ENCODE results near the gene CHTF18.
"Not testable (repeated sequence)": the region's sequence is repeated elsewhere in the genome, so short reads cannot be mapped to it uniquely, and the experiment has no call there.

Gene CHTF18

DNA sequence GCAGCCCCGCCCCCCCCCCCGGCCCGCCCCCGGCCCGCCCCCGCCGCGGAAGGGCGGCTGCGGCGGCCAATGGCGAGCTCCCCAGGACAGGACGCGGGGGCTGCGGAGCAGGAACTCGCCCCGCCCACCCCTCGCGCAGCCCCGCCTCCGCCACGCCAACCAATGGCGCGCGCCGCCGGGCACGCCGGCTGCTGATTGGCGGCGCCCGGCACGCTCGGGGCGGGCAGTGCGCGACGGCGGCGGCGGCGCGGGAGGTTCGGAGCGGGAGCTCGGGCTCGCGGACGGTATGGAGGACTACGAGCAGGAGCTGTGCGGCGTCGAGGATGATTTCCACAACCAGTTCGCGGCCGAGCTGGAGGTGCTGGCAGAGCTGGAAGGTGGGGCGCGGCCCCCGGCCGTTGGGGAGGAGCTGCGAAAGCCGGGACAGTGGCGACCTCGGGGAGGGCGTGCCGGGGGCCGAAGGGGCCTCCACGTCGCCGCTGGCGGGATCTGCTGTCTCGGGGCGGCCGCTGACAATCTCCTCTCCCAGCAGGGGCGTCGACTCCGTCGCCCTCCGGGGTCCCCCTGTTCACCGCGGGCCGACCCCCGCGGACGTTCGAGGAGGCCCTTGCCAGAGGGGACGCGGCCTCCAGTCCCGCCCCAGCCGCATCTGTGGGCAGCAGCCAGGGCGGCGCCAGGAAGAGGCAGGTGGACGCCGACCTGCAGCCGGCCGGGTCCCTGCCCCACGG, at the start of gene CHTF18:
Gene CHTF18, plus strand, starts transcription at position 222 of the 728 bp plus-strand sequence. Its CDS starts 65 bp downstream, at position 287.
- DNase-seq (ENCODE audit: low read depth in 2 of 2): peak; percentile 81 to 89

DNA sequence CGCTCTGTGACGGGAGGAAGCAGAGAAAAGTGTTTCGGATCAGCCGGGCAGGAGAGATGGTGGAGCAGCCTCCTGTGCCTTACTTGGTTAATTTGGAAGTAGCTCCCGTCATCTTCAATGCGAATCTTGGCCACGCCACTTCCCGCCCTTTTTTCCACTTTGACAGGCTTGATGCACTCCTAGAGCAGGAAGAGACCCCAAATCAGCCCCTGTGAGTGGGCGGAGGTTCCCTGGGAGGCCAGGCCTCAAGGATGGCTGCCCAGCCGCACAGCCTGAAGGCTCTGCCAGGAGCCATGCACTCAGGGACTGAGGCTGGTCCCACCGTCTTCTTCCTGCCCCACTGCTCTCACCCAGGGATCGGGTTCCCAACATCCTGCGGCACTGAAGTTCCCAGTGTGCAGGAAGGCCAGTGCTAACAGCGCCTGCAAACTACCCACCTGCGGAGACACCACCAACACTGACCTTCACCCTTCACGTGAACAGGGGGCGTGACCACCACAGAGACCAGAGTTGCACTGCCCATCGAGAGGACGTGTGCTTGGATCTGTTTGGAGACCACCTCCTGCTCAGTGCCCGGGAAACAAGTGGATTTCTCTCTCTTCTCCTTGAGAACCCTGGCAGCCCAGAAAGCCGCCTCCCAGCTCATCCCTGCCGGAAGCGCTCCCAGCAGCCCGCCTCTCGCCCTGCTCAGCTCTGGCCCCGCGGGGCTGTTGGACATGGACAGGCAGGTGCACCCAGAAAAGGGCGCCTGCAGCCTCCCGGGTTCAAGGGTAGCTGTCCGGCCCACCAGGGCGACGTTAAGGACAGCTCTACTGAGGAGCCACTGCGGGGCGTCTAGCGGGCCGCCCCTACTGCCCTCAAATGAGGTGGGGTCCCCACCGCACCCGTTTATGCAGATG, 48.6 kb upstream of the CHTF18 start:
- DNase-seq (ENCODE audit: low read depth in 2 of 2): no peak

DNA sequence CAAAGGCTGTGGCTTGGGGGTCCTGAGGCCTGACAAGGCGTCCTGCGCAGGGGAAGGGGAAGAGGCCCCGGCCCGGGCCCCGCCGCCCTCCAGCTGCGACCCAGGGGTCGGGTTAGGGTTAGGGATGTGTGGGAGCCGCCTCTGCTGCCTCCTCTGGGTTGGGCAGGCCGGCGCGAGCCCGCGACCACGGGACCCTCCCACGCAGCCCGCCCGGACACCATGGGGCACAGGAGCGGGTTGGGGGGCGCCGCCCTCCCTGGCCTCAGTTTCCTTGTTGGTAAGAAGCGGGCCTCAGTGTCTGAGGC, 48.0 kb upstream of the CHTF18 start:
- no peak for DNase-seq (ENCODE audit: low read depth in 2 of 2)

DNA sequence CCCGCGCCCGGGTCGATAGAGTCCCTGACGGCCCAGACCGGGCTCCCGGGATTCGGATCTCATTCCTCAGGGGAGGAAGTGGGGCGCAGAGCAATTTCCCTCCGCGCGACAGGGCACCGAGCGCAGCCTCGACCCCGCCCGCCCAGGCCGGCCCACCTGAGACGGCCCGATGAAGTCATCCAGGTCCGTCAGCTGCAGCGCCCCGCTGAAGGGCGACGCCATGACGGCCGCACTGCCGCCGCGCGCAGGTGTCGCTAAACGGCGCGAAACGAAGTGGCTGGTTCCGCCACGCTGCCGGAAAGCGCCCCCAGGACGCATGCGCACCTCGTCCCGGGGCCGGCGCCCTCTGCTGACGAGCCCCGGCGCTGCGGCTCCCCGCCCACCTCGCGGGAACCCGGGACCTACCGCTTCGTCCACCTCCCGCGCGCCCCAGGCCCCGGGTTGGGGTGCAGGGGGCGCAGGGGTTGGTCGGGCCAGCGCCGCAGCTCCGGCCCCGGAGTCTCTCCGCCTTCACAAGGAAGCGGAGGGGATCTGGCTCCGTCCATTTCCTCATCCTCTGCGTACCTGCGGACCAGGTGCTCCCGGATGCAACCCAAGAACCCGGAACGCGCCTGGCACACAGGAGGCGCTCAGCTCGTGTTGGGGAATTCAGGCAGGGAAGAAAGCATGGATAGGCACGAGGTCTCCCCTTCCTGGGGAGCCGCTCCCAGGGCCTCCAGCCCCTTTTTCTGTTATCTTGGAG, 47.5 kb upstream of the CHTF18 start, which contains the start of gene CIAO3:
Gene CIAO3, minus strand, starts transcription at position 234 of the 742 bp plus-strand sequence. Its CDS starts 12 bp downstream, at position 222.
- DNase-seq (ENCODE audit: low read depth in 2 of 2): peak; percentile 82 to 88

DNA sequence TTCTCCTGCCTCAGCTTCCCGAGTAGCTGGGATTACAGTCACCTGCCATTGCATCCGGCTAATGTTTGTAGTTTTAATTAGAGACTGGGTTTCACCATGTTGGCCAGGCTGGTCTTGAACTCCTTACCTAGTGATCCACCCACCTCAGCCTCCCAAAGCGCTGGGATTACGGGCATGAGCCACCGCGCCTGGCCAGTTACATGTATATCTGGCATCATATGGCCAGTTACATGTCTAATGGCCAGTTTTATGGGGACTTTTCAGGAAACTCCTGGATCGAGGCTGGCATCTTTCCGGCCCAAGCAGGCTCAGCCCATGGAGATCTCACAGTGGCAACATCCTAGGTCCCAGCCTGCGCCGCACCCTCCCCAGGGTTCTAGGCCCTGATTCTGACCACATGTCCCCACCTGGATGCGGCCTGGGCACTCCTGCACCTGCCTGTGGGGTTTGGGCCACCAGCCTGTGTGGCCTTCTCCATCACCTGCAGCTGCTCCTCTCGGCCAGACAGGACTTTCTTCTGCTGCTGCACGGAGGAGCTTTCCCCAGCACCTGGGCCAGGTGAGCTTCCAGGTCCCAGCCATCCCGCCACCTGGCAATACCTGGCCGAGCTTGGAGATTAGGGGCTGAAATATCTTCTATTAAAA, 46.3 kb upstream of the CHTF18 start:
- DNase-seq (ENCODE audit: low read depth in 2 of 2): no peak

DNA sequence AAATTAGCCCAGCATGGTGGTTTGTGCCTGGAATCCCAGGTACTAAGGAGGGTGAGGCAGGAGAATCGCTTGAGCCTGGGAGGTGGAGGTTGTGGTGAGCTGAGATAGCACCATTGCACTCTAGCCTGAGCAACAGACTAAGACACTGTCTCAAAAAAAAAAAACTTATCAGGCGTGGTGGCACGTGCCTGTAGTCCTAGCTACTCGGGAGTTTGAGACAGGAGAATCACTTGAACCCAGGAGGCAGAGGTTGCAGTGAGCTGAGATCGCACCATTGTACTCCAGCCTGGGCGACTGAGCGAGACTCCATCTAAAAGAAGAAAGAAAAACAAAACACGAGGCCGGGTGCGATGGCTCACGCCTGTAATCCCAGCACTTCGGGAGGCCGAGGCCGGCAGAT, 45.5 kb upstream of the CHTF18 start:
- DNase-seq (ENCODE audit: low read depth in 2 of 2): not testable (repeated sequence)

DNA sequence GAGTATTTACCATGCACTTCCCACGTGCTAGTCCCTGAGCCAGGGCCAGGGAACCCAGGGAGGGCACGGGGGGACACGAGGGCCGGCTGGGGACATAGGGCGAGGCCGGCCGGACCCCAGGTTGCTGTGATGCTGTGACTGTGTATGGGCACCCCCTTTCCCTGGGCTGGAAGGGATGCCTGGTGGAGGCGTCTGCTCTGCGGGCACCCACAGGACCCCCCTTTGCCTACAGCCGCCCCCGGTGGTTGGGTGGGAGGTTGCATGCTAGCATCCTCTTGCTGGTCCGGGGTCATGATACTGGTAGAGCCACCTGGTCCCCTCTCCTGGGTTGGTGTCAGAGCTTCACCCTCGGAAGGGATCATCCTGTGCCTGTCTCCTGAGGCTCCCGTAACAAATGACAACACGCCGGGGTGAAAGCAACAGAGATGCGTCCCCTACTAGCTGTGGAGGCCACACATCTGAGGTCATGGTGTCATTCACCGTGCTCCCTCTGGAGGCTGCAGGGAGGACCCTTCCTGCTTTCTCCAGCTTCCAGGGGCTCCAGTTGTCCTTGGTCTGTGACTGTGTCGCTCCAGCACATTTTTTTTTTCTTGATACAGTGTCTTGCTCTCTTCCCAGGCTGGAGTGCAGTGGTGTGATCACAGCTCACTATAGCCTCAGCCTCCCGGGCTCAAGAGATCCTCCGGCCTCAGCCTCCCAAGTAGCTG, 44.5 kb upstream of the CHTF18 start:
- no peak for DNase-seq (ENCODE audit: low read depth in 2 of 2)

DNA sequence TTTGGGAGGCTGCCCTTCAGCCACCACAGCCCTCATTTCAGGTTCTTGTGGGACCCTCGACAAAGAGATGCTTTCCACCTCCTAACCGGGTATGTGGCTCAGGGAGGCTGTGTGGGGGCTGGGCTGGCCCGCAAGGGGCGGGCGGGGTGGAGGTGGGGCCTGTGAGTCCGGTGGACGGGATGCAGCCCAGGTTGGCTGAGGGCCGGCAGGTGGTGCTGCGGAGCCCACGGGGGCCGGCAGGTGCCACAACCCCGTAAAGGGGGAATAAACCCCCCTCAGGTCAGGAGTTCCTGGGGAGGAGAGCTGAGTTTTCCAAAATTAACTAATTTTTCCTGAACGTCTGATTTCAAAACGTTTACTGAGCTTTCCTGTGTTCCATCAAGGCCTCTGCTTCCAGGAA, 42.7 kb upstream of the CHTF18 start:
- DNase-seq (ENCODE audit: low read depth in 2 of 2): no peak

DNA sequence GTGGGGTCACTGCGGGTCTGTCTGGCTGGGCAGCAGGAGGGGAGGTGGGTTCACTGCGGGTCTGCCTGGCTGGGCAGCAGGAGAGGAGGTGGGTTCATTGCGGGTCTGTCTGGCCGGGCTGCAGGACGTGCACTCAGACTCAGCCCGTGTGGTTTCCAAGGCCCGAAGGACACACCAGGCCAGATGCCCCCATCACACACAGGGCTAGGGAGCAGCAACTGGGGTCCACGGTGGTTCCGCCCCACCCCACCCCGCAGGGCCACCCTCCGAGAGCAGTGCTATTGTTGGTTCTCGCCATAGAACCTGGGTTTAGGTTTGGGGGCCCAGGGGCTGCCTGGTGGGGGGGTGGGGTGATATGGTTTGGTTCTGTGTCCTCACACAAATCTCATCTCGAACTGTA, 41.8 kb upstream of the CHTF18 start:
- no peak for DNase-seq (ENCODE audit: low read depth in 2 of 2)

DNA sequence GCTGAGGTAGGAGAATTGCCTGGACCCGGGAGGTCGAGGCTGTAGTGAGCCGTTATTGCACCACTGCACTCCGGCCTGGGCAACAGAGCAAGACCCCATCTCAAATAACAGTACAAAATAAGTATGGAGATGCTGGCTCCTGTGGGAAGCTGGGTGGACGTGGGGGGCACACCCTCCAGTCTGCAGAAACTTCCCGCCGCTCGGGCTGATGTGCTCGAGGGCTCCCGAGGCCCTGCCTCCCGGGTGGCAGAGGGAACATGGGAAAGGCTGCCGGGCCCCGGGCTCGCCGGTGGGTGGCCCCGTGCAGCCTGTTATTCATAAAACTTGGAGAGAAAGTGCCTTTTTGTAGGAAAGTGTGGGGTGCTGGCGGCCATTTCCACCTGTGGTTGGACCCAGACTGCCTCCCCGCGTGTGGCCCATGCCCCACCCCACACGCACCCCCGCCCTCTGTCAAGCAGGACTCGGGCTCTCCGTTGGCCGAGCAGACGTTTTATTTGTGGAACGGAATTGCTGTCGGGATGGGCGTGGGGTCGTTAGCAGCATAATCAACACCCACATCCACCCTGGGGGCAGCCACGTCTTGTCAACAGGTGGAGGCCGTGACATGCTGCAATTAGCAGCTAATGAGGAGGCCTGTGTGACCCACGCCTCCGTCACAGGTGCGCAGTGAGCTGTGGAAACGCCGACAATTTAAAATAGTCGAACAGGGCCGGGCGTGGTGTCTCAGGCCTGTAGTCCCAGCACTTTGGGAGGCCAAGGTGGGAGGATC, 40.3 kb upstream of the CHTF18 start:
- DNase-seq (ENCODE audit: low read depth in 2 of 2): no peak

DNA sequence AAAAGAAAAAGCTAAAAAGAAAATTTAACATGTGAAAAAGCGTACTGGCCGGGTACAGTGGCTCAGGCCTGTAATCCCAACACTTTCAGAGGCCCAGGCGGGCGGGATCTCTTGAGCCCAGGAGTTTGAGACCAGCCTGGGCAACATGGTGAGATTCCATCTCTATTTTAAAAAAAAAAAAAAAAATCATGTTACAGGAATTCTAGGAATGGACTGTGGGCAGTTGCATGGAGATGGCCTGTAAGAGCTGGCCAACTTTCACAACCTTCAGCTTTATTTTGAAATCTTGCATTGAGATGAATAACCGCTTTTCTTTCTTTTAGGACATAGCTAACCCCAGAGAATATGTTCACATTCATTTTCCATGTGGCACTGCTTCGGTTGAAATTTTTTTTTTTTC, 39.4 kb upstream of the CHTF18 start:
- DNase-seq (ENCODE audit: low read depth in 2 of 2): no peak

DNA sequence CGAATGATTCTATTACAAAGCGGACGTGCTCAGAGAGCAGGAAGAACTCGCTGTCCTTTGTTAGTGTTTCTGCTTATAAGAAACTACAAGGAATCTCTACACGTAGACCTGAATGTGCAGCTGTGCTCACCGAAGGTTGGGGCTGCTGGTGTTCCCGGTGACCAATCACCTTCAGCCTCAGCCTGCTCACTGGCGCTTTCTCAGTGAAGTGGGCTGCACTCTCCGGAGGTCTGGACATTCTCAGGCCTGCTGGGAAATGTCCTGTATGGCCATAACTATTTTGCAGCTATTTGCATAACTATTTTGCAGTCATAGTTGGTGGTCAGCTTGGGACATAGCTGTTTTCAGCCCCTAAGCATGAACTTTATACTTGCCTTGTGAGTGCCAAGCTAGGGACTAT, 37.9 kb upstream of the CHTF18 start:
- no peak for DNase-seq (ENCODE audit: low read depth in 2 of 2)

DNA sequence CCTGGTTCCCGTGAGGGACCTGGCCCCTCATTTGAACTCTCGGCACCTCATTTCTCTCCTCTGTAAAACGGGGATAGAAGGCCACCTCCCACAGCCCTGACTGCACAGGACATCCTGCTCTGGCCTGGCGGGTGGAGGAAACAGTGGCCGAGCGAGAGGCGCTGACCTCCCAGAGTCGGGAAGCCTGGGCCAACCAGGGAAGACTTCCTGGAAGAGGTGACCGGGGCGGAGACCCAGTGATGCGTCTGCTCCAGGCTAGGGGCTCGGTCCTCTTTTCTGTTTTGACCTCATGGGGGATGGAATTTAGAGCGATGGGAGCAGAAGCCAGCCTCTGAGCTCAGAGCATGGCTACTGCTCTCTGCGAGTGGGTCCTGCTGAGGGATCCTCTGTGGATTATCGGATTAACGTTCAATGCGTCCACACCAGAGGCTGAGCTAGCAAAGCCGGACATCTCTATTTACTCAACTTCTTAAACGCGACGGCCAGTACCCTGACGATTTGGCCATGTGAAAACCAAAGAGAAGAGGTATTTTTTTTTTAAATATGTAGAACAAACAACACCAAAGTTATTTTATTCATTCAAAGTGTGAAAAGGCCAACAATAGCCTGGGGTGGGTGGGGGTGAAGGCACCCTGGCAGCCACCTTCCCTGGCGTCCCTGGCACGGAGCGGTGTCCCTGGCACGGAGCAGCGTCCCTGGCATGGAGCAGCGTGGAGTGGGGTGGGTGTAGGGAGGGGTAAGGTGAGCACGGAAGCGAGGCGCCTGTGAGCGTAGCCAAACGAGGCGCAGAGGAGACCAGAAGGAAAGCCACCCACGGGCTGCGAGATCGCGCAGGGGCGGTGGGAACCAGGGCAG, 37.0 kb upstream of the CHTF18 start:
- no peak for DNase-seq (ENCODE audit: low read depth in 2 of 2)

DNA sequence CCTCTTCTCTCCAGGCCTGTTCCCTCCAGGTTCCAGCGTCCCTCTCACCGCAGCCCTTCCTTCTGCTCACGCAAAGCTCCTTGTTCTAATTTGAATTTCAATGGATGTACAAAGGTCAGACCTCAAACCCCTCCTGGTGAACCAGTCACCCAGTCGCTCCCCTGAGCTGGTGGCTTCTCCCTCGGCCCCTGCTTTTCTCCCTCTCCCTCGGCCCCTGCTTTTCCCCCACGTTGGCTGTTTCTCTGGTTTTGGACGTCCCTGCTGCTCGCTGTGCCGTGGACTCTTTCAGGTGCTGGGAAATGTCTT, 36.5 kb upstream of the CHTF18 start:
- DNase-seq (ENCODE audit: low read depth in 2 of 2): no peak

DNA sequence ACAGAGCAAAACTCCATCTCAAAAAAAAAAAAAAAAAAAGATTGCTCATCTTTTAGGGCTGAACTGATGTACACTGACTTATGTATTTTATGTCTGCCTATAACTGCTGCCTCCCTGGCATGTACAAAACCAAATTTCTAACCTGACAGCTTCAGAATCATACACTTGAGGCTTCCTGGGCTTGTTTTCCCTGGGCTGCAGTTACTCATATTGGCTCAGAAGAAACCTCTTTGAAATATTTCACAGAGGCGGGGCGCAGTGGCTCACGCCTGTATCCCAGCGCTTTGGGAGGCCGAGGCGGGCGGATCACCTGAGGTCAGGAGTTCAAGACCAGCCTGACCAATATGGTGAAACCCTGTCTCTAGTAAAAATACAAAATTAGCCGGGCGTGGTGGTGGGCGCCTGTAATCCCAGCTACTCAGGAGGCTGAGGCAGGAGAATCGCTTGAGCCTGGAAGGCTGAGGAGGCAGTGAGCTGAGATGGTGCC, 34.3 kb upstream of the CHTF18 start:
- not testable (repeated sequence) for DNase-seq (ENCODE audit: low read depth in 2 of 2)

DNA sequence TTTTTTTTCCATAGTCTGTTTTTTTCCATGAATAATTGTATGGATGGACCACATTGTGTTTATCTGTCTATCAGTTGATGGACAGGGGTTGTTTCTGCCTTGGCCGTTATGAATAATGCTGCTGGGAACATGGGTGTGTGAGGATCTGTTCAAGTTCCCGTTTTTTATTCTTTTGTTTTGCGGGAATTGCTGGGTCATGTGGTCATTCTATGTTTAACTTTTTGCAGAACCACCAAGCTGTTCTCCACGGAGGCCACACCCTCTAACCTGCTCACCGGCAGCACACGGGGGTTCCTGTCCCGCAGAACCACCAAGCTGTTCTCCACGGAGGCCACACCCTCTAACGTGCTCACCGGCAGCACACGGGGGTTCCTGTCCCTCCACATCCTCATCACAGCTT, 33.8 kb upstream of the CHTF18 start:
- DNase-seq (ENCODE audit: low read depth in 2 of 2): no peak

DNA sequence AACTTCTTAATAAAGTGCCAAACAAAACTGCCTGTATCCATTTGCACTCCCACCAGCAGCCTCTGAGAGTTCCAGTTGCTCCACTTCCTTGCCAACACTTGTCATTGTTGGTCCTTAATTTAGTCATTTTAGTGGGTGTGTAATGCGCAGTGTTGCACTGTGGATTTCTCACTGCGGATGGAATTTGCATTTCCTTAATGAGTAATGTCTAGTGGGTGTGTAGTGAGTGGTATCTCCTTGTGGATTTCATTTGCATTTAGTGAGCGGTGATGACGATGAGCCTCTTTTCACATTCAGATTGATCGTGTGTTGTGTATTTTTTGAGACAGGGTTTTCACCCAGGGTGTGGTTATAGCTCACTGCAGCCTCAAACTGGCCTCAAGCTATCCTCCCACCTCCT, 32.0 kb upstream of the CHTF18 start:
- DNase-seq (ENCODE audit: low read depth in 2 of 2): no peak

DNA sequence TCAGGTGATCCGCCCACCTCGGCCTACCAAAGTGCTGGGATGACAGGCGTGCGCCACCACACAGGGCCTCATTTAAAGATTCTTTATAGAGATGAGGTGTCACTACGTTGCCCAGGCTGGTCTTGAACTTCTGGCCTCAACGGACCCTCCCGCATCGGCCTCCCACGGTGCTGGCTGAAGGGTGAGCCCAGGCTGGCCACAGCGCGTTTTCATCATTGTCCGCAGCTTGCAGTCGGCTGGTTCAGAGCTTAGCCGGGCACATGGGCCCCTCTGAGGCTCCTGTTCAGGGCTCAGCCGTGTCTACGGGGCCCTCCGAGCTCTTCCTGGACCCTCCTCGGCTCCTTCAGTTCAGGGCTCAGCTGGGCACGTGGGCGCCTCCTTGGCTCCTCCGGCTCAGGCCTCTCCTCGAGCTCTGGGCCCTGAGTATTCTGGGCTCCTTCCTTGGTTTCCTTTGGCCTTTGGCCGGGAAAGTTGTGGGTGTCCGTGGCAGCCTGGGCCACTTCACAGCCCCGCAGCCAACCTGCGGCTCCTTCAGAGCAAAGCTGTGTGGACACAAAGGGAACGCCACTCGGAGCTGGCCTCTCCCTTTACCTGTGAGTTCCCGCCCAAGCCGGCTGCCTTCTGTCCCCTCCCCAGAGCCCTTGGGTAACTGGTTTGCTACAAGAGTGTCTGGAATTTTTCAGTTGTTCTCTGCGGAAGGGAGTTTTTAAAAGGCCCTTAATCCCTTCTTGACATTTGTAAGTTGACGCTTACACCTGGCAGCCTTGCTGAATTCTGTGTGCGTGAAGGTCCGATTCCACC, 29.1 kb upstream of the CHTF18 start:
- no peak for DNase-seq (ENCODE audit: low read depth in 2 of 2)

DNA sequence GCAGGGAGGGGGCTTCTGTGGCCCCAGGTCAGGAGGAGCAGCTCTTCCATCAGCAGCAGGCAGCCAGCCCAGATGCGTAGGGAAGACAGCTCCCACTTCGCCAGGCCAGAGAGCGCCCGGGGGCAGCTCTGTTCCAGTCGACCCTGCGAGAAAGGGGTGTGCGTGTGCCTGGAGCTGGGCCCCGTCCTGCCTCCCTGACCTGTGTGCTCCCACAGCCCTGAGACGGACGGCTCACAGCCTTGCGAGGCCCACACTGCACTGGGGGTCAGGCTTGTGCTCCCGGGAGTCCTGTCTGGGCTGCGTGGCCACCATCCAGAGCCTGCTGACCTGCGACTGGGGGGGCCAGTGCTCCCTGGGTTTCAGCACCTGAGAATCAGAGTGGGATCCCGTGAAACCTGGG, 28.4 kb upstream of the CHTF18 start:
- DNase-seq (ENCODE audit: low read depth in 2 of 2): no peak
